Panc1 (cell line): ENCODE results near the gene LINGO3. TPM values are rescaled to one million over a fixed set of nuclear protein-coding genes. Genes with fewer than 3 reads are reported as not detected.

ENCODE experiments used
- ATAC-seq: fragments of 200-7000 bp; cut with Tn5 transposase; 2 replicates; pipeline ENCODE4 v1.9.1; 2020; ENCODE audit warnings: mild to moderate bottlenecking, moderate library complexity
- BruUV-seq: library from RNA; stranded (reverse); fragments of 400-500 nt; replicated peaks from 2 replicates; lab custom pipeline; 2021; lab: Mats Ljungman, UMichigan
- CTCF ChIA-PET: fragments of 300-600 bp; sonication (Branson Sonifier 250); formaldehyde crosslinking; loops from one replicate; lab custom pipeline; 2022; ENCODE audit warnings: antibody characterized with exemption; lab: Charles Lee
- POLR2A ChIA-PET: fragments of 300-600 bp; sonication (Branson Sonifier 250); formaldehyde crosslinking; loops from one replicate; lab custom pipeline; 2022; ENCODE audit warnings: antibody characterized with exemption; lab: Charles Lee
- DNase-seq: peaks from one replicate; pipeline ENCODE4 v3.0.0-alpha.2; 2010; ENCODE audit warnings: low read depth, low spot score
- H3K27ac ChIP-seq: 2 replicates; pipeline ENCODE4 v1.5.1; 2011; ENCODE audit warnings: mild to moderate bottlenecking, low read length, inconsistent platforms
- H3K27me3 ChIP-seq: fragments of 200-500 bp; sonication (Bioruptor generic); 2 replicates; pipeline ENCODE4 v1.6.0; 2014; ENCODE audit warnings: low read length, inconsistent platforms; ENCODE audit not compliant: control insufficient read depth, insufficient read depth
- H3K36me3 ChIP-seq: fragments of 200-500 bp; sonication (Bioruptor generic); 2 replicates; pipeline ENCODE4 v1.5.1; 2014; ENCODE audit warnings: inconsistent platforms, mild to moderate bottlenecking, low read length, moderate library complexity; ENCODE audit not compliant: control insufficient read depth, insufficient read depth
- H3K4me1 ChIP-seq: 2 replicates; pipeline ENCODE4 v1.5.1; 2011; ENCODE audit warnings: inconsistent platforms, mild to moderate bottlenecking, low read length, moderate library complexity; ENCODE audit not compliant: control insufficient read depth, insufficient read depth
- H3K4me3 ChIP-seq, 2 experiments: 2 replicates each; pipeline ENCODE4 v1.5.1; 2011 to 2012; ENCODE audit warnings: low read depth in 2 of 2, low read length in 2 of 2, mild to moderate bottlenecking in 2 of 2, inconsistent platforms in 1 of 2, moderate library complexity in 1 of 2
- H3K9me3 ChIP-seq: fragments of 200-500 bp; sonication (Bioruptor generic); 2 replicates; pipeline ENCODE4 v1.5.1; 2014; ENCODE audit warnings: low read depth, mild to moderate bottlenecking, inconsistent platforms, low read length, moderate library complexity; ENCODE audit not compliant: control insufficient read depth, insufficient read depth
- CTCF ChIP-seq: fragments of 450-650 bp; IDR thresholded peaks from 2 replicates; pipeline ENCODE4 v1.5.1; 2017; ENCODE audit warnings: mild to moderate bottlenecking
- POLR2AphosphoS5 ChIP-seq: IDR thresholded peaks from 2 replicates; pipeline ENCODE4 v1.6.1; 2012; ENCODE audit warnings: mild to moderate bottlenecking, low read depth, low read length, moderate library complexity
- SIN3A ChIP-seq: IDR thresholded peaks from 2 replicates; pipeline ENCODE4 v1.6.1; 2012; ENCODE audit warnings: low read depth, mild to moderate bottlenecking, low read length, moderate library complexity, borderline replicate concordance; ENCODE audit not compliant: insufficient read depth
- TCF7L2 ChIP-seq: IDR thresholded peaks from 2 replicates; pipeline ENCODE4 v1.6.1; 2011; ENCODE audit warnings: mild to moderate bottlenecking, low read depth, low read length, inconsistent platforms
- in situ Hi-C: cut with HindIII; loops from 2 replicates; pipeline ENCODE4 v1.10.0; 2016; ENCODE audit warnings: low sequenced_read_pairs, low pct_unique_long_range_greater_than_20kb
- intact Hi-C: fragments of 100-400 bp; cut with micrococcal nuclease; formaldehyde crosslinking; loops from one replicate; pipeline ENCODE4 v1.10.0; 2022; ENCODE audit not compliant: unreplicated experiment
- total RNA-seq: library from RNA; stranded (reverse); gene quantifications from one replicate; pipeline ENCODE4 v1.2.1, GENCODE V29; 2021; ENCODE audit not compliant: unreplicated experiment
- TF ChIP-seq, protein P1 (sequence below), 2 experiments: IDR thresholded peaks; 2 replicates each; pipeline ENCODE4 v1.6.1; 2011 to 2012; ENCODE audit warnings: low read depth in 2 of 2, control low read depth in 1 of 2, low read length in 1 of 2, mild to moderate bottlenecking in 1 of 2, moderate library complexity in 1 of 2; ENCODE audit not compliant: insufficient read depth in 1 of 2

LINGO3 gene
- total RNA-seq, 1 experiment from 2014 or later, result 0.13 TPM

GRCh38 chr19:2320049-2320448, 12.1 kb upstream of the LINGO3 start:
- BruUV-seq, result no TSS peak
- CTCF ChIA-PET, result no interaction called here
- POLR2A ChIA-PET, result no interaction called here
- TF ChIP-seq CTCF (no peak), POLR2AphosphoS5 (no peak), SIN3A (no peak), TCF7L2 (no peak)
- TF ChIP-seq, protein P1, sequence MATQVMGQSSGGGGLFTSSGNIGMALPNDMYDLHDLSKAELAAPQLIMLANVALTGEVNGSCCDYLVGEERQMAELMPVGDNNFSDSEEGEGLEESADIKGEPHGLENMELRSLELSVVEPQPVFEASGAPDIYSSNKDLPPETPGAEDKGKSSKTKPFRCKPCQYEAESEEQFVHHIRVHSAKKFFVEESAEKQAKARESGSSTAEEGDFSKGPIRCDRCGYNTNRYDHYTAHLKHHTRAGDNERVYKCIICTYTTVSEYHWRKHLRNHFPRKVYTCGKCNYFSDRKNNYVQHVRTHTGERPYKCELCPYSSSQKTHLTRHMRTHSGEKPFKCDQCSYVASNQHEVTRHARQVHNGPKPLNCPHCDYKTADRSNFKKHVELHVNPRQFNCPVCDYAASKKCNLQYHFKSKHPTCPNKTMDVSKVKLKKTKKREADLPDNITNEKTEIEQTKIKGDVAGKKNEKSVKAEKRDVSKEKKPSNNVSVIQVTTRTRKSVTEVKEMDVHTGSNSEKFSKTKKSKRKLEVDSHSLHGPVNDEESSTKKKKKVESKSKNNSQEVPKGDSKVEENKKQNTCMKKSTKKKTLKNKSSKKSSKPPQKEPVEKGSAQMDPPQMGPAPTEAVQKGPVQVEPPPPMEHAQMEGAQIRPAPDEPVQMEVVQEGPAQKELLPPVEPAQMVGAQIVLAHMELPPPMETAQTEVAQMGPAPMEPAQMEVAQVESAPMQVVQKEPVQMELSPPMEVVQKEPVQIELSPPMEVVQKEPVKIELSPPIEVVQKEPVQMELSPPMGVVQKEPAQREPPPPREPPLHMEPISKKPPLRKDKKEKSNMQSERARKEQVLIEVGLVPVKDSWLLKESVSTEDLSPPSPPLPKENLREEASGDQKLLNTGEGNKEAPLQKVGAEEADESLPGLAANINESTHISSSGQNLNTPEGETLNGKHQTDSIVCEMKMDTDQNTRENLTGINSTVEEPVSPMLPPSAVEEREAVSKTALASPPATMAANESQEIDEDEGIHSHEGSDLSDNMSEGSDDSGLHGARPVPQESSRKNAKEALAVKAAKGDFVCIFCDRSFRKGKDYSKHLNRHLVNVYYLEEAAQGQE (IDR thresholded peaks at IDR 0.05; ENCODE audit: insufficient read depth in 1 of 2, low read depth in 2 of 2, low read length in 1 of 2), result no peak
- ATAC-seq (no peak), DNase-seq (no peak)
- in situ Hi-C loops (no loop called here), intact Hi-C loops (no loop called here)
- Histone ChIP-seq H3K27ac (no peak overlapping the region), H3K27me3 (no peaks in the 10 kb centered on the region), H3K9me3 (no peaks in the 10 kb centered on the region), H3K4me1 (no peaks in the 10 kb centered on the region; the same call in 1 of the 2 replicates), H3K4me3 (no peak overlapping the region), H3K36me3 (no peaks in the 10 kb centered on the region)

DNA sequence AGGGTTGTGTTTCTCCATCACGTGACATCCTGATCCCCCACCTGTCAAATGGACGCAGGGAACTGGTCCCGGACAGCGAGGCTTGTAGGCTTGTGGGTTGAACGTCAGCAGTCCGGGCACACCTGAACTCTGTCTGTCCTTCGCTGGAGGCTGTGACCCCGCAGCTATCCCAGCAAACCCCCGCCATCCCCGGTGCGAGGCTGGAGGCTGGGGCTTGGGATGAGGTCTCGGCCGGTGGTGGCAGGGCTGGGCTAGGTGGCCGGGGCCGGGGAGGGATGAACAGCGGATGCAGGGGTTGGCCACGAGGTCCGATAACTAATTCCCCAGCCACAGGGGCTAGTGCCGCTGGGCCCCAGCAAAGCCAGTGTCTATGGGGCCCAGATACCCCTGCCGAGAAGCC, 11.6 kb upstream of the LINGO3 start:
- Histone ChIP-seq H3K27ac (no peak overlapping the region), H3K27me3 (no peaks in the 10 kb centered on the region), H3K4me3 (no peak overlapping the region), H3K4me1 (no peaks in the 10 kb centered on the region; the same call in 1 of the 2 replicates), H3K36me3 (no peaks in the 10 kb centered on the region), H3K9me3 (no peaks in the 10 kb centered on the region)
- CTCF ChIA-PET, result no interaction called here
- POLR2A ChIA-PET, result no interaction called here
- ATAC-seq (no peak), DNase-seq (no peak)
- intact Hi-C loops (loop anchor here (5.0 kb wide), 2 partner anchors 82 to 162 kb away; partner anchors contain the start of genes PLEKHJ1 and SF3A2), in situ Hi-C loops (no loop called here)
- no TSS peak for BruUV-seq
- TF ChIP-seq POLR2AphosphoS5 (no peak), SIN3A (no peak), CTCF (no peak), TCF7L2 (no peak)
- TF ChIP-seq, protein P1 (IDR thresholded peaks at IDR 0.05; ENCODE audit: insufficient read depth in 1 of 2, low read depth in 2 of 2, low read length in 1 of 2), result no peak
